Kidney epithelial cell (primary cell): Measurements from ENCODE around the gene ADGRB2. TPM values are rescaled to one million over a fixed set of nuclear protein-coding genes. Genes with fewer than 3 reads are reported as not detected.

ENCODE experiments used
- DNase-seq: peaks from one replicate; pipeline ENCODE4 v3.0.0-alpha.2; 2010; ENCODE audit warnings: low read depth
- H3K27me3 ChIP-seq: 2 replicates; pipeline ENCODE4 v1.6.0; 2011; ENCODE audit warnings: low read length; ENCODE audit not compliant: control insufficient read depth, insufficient read depth
- H3K36me3 ChIP-seq: 2 replicates; pipeline ENCODE4 v1.5.1; 2011; ENCODE audit warnings: low read length; ENCODE audit not compliant: control insufficient read depth, insufficient read depth
- H3K4me3 ChIP-seq: 2 replicates; pipeline ENCODE4 v1.5.1; 2011; ENCODE audit warnings: low read depth, mild to moderate bottlenecking, control low read depth, low read length
- CTCF ChIP-seq: IDR thresholded peaks from 2 replicates; pipeline ENCODE4 v1.5.1; 2011; ENCODE audit warnings: mild to moderate bottlenecking, moderate library complexity, low read length, control low read depth, inconsistent platforms; ENCODE audit not compliant: insufficient read depth, poor library complexity, severe bottlenecking
- total RNA-seq: library from RNA; depleted of rRNA; stranded (reverse); fragments of >200 nt; gene quantifications from 2 replicates; pipeline ENCODE4 v1.2.3, GENCODE V29; 2015

Gene ADGRB2
- total RNA-seq, 1 donor from 2014 or later = 1.5 TPM

GRCh38 chr1:31796707-31797106 is 32.6 kb upstream of the ADGRB2 start:
- Histone ChIP-seq H3K27me3 (no peaks in the 10 kb centered on the region), H3K36me3 (no peaks in the 10 kb centered on the region), H3K4me3 (no peak overlapping the region)
- no peak for DNase-seq
- no peak for TF ChIP-seq CTCF

GRCh38 chr1:31795801-31796621 is 31.9 kb upstream of the ADGRB2 start:
- Histone ChIP-seq H3K36me3 (no peaks in the 10 kb centered on the region), H3K27me3 (no peaks in the 10 kb centered on the region), H3K4me3 (no peak overlapping the region)
- TF ChIP-seq CTCF = no peak
- DNase-seq = no peak

GRCh38 chr1:31795096-31795675 is 31.0 kb upstream of the ADGRB2 start:
- Histone ChIP-seq H3K27me3 (no peaks in the 10 kb centered on the region), H3K36me3 (no peaks in the 10 kb centered on the region), H3K4me3 (no peak overlapping the region)
- no peak for DNase-seq
- no peak for TF ChIP-seq CTCF

- TF ChIP-seq CTCF = no peak
Measured at GRCh38 chr1:31793586-31794285, 29.6 kb upstream of the ADGRB2 start.

GRCh38 chr1:31793086-31793485 is 28.9 kb upstream of the ADGRB2 start:
- H3K27me3 ChIP-seq = no peaks in the 10 kb centered on the region
- no peak for TF ChIP-seq CTCF
- no peaks in the 10 kb centered on the region for H3K36me3 ChIP-seq

More at GRCh38 chr1:31793586-31794285, 29.6 kb upstream of the ADGRB2 start:
- H3K4me3 ChIP-seq = no peak overlapping the region
- H3K27me3 ChIP-seq = no peaks in the 10 kb centered on the region
- no peaks in the 10 kb centered on the region for H3K36me3 ChIP-seq
- no peak for DNase-seq

More at GRCh38 chr1:31793086-31793485, 28.9 kb upstream of the ADGRB2 start:
- no peak for DNase-seq
- H3K4me3 ChIP-seq = no peak overlapping the region
